ENCODE measurements around the gene LASP1NB. TPM values are rescaled to one million over a fixed set of nuclear protein-coding genes. Genes with fewer than 3 reads are reported as not detected.
"Not testable (repeated sequence)": the region's sequence is repeated elsewhere in the genome, so short reads cannot be mapped to it uniquely, and the experiment has no call there.

LASP1NB gene

DNA sequence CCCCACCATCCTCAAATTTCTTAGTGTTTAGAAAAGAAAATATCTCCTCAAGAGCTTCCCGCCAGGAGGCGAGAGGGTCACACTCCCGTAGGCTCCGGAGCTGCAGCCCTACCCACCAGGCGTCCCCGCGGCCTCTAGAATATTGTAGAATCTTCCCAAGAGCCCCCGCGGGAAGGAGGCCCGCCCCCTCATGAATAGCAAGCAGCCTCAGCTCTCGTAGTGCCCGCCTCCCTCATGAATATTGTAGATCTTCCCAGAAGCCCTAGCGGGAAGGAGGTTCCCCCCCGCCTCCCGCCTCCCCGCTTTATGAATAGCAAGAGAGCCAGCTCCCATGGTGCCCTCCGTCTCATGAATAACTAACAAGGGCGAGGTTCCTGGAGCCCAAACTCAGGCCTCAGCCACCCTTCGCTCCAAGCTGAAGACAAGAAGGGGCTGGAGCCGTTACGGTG is 41.9 kb downstream of the LASP1NB start, which contains the start of gene FBXO47:
FBXO47 (minus strand) TSS at position 114 of the 449 bp plus-strand sequence. CDS start 4,378 bp downstream, outside the sequence.
- DNase-seq, result peak; percentile 94

GRCh38 chr17:38969281-38969680 is 43.9 kb downstream of the LASP1NB start:
- DNase-seq, result no peak

DNA sequence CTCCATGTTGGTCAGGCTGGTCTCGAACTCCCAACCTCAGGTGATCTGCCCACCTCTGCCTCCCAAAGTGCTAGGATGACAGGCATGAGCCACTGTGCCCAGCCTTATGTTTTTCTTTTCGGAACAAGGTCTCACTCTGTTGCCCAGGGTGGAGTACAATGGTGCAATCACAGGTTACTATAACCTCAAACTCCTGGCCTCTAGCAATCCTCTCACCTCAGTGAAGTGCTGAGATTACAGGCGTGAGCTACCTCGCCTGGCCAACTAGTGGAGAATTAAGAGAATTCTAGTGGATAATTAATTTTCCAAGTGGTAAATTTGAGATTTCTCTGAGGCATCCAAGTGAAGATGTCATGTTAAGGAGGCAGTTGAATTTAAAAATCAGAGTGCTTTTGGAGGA is 44.7 kb downstream of the LASP1NB start:
- no peak for DNase-seq

- DNase-seq, result no peak
Observed at GRCh38 chr17:38970804-38971203, 45.4 kb downstream of the LASP1NB start.

GRCh38 chr17:38976187-38976551 is 50.8 kb downstream of the LASP1NB start:
- not testable (repeated sequence) for DNase-seq

DNA sequence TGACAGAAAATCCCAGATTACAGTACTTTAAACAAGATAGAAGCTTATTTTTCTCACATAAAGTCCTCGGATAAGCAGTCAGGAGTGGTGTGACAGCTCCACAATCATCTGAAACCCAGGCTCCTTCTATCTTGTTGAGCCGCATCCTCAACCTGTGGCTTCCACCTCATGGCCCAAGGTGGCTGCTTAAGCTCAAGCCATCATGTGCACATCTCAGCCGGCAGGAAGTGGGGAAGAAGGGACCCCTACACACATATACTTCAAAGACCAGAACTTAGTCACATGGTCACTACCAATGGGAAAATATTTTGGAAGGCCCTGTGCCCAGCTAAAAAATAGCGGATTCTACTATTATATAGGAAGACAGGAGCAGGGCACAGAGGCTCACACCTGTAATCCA is 52.8 kb downstream of the LASP1NB start:
- DNase-seq, result no peak

Other genes with a start within 250 kb of the LASP1NB start
- gene MLLT6, start 220.3 kb upstream of the LASP1NB start, polyA plus RNA-seq (ENCODE audit: insufficient read length), result 126 TPM
- gene CISD3, start 195.3 kb upstream of the LASP1NB start, polyA plus RNA-seq (ENCODE audit: insufficient read length), result 9.7 TPM
- 72.0 TPM for gene PCGF2, start 177.3 kb upstream of the LASP1NB start, polyA plus RNA-seq (ENCODE audit: insufficient read length)
- gene PSMB3, start 172.9 kb upstream of the LASP1NB start, polyA plus RNA-seq (ENCODE audit: insufficient read length), result 112 TPM
- 85.9 TPM for gene PIP4K2B, start 126.1 kb upstream of the LASP1NB start, polyA plus RNA-seq (ENCODE audit: insufficient read length)
- 28.1 TPM for gene CWC25, start 100.3 kb upstream of the LASP1NB start, polyA plus RNA-seq (ENCODE audit: insufficient read length)
- gene RPL23, start 71.9 kb upstream of the LASP1NB start, polyA plus RNA-seq (ENCODE audit: insufficient read length), result 2,231 TPM
- gene LASP1, start 55.6 kb upstream of the LASP1NB start, polyA plus RNA-seq (ENCODE audit: insufficient read length), result 135 TPM
- not detected for gene FBXO47, start 41.8 kb downstream of the LASP1NB start, polyA plus RNA-seq (ENCODE audit: insufficient read length)
- gene PLXDC1, start 226.0 kb downstream of the LASP1NB start, polyA plus RNA-seq (ENCODE audit: insufficient read length), result 5.9 TPM
- 0.22 TPM for gene ARL5C, start 240.5 kb downstream of the LASP1NB start, polyA plus RNA-seq (ENCODE audit: insufficient read length)